Uterus (tissue), 2 donors: ENCODE measurements around the gene IL4R.
"Not testable (repeated sequence)": the region's sequence is repeated elsewhere in the genome, so short reads cannot be mapped to it uniquely, and the experiment has no call there.

Experiments used
- CTCF ChIP-seq, 4 experiments: fragments of 200-600 bp in 2 of 4; fragments of 450-650 bp in 2 of 4; sonication (generic) in 2 of 4; IDR thresholded peaks; one replicate each; pipeline ENCODE4 v1.5.1; 2016 to 2019; ENCODE audit warnings: antibody characterized with exemption in 4 of 4, mild to moderate bottlenecking in 2 of 4, moderate library complexity in 1 of 4
- POLR2A ChIP-seq, 2 donors: fragments of 450-650 bp; IDR thresholded peaks; one replicate each; pipeline ENCODE4 v1.6.1; 2016; ENCODE audit warnings: antibody characterized with exemption in 2 of 2, mild to moderate bottlenecking in 1 of 2, moderate library complexity in 1 of 2

- TF ChIP-seq CTCF, POLR2A (IDR thresholded peaks at IDR 0.05): not testable (repeated sequence)
These were observed 41.1 kb upstream of the IL4R start for GRCh38 chr16:27272697-27273096.
